Measurements from ENCODE around the gene RGS7.

- TF ChIP-seq EZH2 (IDR thresholded peaks at IDR 0.05; ENCODE audit: insufficient read depth, poor library complexity, severe bottlenecking) (no peak), EZH2phosphoT487 (IDR thresholded peaks at IDR 0.05; ENCODE audit: insufficient read depth, low read depth) (no peak)
These were observed 852 bp downstream of the RGS7 start for GRCh38 chr1:241356187-241356518.

Data from GM23248 (cell line).